GM12864 (cell line): Measurements from ENCODE around the gene AZIN2.
"Not testable (repeated sequence)": the region's sequence is repeated elsewhere in the genome, so short reads cannot be mapped to it uniquely, and the experiment has no call there.

Source experiments
- DNase-seq: peaks from one replicate; pipeline ENCODE4 v3.0.0-alpha.2; 2011; ENCODE audit warnings: low read depth
- H3K4me3 ChIP-seq: 2 replicates; pipeline ENCODE4 v1.5.1; 2011; ENCODE audit warnings: mild to moderate bottlenecking, low read depth, low read length, control low read depth
- TF ChIP-seq, protein P1 (sequence below): IDR thresholded peaks from 2 replicates; pipeline ENCODE4 v1.5.1; 2011; ENCODE audit warnings: low read depth, mild to moderate bottlenecking, moderate library complexity, low read length, control low read depth, inconsistent platforms; ENCODE audit errors: missing control alignments

The AZIN2 gene

GRCh38 chr1:33094971-33095604 is 14.1 kb downstream of the AZIN2 start:
- no peak overlapping the region for H3K4me3 ChIP-seq
- TF ChIP-seq, protein P1, sequence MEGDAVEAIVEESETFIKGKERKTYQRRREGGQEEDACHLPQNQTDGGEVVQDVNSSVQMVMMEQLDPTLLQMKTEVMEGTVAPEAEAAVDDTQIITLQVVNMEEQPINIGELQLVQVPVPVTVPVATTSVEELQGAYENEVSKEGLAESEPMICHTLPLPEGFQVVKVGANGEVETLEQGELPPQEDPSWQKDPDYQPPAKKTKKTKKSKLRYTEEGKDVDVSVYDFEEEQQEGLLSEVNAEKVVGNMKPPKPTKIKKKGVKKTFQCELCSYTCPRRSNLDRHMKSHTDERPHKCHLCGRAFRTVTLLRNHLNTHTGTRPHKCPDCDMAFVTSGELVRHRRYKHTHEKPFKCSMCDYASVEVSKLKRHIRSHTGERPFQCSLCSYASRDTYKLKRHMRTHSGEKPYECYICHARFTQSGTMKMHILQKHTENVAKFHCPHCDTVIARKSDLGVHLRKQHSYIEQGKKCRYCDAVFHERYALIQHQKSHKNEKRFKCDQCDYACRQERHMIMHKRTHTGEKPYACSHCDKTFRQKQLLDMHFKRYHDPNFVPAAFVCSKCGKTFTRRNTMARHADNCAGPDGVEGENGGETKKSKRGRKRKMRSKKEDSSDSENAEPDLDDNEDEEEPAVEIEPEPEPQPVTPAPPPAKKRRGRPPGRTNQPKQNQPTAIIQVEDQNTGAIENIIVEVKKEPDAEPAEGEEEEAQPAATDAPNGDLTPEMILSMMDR: peak; percentile 99
- no peak for DNase-seq

DNA sequence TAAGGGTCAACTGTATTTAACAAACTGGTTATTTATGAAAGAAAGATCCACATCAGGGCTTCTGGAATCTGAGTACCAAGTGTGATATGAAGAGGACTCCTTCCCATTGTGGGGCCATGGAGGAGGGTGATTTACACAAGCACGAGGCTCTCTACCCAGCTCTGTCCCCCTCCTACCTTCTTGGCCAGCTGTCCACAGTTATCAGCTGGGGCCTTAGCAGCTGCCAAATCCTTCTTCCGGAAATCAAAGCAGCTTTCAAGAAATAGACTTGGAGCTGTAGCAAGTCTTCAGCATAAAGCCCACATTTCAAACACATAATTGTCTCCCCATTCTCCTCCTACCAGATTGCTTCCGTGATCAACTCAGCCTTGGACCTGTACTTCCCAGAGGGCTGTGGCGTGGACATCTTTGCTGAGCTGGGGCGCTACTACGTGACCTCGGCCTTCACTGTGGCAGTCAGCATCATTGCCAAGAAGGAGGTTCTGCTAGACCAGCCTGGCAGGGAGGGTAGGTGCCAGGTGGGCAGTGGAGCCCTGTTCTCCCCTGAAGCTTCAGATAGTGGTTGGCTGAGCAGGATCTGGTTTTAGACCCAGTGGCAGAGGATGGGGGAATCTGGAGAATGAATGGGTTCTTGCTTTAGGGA is 15.5 kb downstream of the AZIN2 start:
- no peak overlapping the region for H3K4me3 ChIP-seq
- TF ChIP-seq, protein P1: no peak
- no peak for DNase-seq

DNA sequence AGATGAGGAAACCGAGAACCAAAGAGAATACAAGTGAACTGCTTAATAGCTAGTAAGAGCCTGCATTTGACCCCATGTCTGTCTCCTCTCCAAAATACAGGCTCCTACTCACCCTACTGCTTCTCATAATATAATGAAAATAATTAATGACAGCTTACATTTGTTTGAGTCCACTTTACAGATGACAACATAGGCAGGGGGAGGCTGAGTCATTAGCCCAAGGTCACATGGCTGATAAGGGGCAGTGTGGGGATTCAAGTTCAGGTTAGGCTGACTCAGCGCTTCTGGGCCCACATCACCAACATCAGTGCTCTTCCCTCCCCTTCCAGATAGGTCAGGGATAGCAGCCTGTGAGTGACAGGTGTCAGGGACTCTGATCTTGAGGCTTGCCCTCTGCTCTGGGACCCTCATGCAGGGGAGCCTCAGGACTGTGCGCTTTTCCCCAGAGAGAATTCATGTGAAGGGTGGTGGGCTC is 16.2 kb downstream of the AZIN2 start:
- no peak for DNase-seq
- H3K4me3 ChIP-seq: no peak overlapping the region
- TF ChIP-seq, protein P1: no peak

- no peak overlapping the region for H3K4me3 ChIP-seq
- TF ChIP-seq, protein P1: no peak
- DNase-seq: no peak
Observed at GRCh38 chr1:33097762-33098161, 16.8 kb downstream of the AZIN2 start.

DNA sequence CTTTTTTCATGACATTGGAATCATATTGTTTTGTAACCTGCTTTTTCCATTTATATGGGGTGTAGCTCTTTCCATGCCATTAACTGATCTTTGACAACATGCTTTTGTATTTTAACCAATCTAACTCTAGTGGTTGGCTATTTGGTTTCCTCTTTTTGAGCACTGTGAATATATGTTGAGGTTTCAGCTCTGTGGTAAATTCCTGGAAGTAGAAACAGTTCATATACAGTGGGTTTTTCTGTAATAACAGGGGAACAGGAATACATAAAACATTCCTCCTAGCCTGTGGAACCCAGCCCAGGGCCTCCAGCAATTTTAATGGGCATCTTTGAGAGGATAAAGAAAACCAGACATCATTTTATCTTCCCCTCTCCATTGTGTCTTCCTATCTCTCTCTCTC is 17.4 kb downstream of the AZIN2 start:
- H3K4me3 ChIP-seq: no peak overlapping the region
- TF ChIP-seq, protein P1: no peak
- DNase-seq: no peak

DNA sequence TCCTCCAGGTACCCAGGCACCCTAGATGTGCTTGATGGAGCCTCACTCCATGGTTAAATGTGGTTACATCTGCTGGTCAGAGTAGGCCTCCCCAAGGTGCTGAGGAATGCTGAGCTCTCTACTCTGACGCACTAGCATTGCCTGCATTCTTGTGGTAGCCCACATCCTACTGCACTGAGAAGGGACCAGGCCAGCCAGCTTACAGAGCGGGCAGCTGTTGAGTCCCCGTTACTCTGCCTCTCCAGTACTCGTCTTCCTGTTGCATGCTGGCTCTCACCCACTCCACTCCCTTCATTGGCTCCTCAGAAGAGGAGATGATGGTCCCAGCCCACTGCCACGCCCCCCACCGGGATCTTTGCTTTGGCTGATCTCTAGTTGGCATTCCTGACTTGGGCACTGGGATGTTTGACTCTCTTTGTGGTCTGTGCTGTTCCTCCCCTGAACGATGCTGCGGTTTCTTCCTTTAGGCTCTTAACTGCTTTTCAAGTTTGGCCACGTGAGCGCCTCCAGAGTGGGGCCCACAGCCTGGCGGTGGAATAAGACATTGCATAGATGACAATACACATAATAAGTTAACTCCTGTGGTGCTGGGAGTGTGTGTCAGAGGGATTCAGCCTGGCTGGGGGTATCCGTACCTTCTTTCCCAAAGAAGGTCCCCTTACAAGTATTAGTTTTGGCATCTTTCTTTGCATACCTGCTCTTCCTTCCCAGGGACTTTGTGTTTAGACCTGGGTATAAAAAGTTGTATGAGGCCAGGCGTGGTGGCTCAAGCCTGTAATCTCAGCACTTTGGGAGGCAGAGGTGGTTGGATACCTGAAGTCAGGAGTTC is 18.6 kb downstream of the AZIN2 start:
- peak; percentile 79 for DNase-seq
- TF ChIP-seq, protein P1: peak; percentile 50
- no peak overlapping the region; the same call in 1 of the 2 replicates for H3K4me3 ChIP-seq

DNA sequence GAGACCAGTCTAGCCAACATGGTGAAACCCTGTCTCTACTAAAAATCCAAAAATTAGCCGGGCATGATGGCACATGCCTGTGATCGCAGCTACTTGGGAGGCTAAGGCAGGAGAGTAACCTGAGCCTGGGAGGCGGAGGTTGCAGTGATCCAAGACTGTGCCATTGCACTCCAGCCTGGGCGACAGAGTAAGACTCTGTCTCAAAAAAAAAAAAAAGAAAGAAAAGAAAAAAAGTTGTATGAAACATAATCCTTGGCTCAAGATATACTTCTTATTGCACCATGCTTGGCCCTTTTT is 19.1 kb downstream of the AZIN2 start:
- H3K4me3 ChIP-seq, DNase-seq: not testable (repeated sequence)
